Endothelial cell of umbilical vein (primary cell): Measurements from ENCODE around the gene ZBTB20. TPM values are rescaled to one million over a fixed set of nuclear protein-coding genes. Genes with fewer than 3 reads are reported as not detected.

Experiments used
- BruUV-seq: library from RNA; stranded (reverse); fragments of 400-500 nt; replicated peaks from 2 replicates; lab custom pipeline; 2021; lab: Mats Ljungman, UMichigan
- CTCF ChIA-PET: fragments of 300-600, 350-600 bp; sonication (Branson Sonifier 250); formaldehyde crosslinking; loops from one replicate; lab custom pipeline; 2021; ENCODE audit warnings: antibody characterized with exemption, inconsistent platforms; lab: Charles Lee
- POLR2A ChIA-PET: fragments of 300-600, 350-600 bp; sonication (Branson Sonifier 250); formaldehyde crosslinking; loops from one replicate; lab custom pipeline; 2021; ENCODE audit warnings: antibody characterized with exemption, inconsistent platforms; lab: Charles Lee
- DNase-seq: peaks from one replicate; pipeline ENCODE4 v3.0.0-alpha.2; 2011; ENCODE audit warnings: low read depth, low spot score
- FAIRE-seq: peaks from 2 replicates; lab custom pipeline; 2011; peaks lifted over from hg19 to GRCh38; lab: Jason Lieb, UNC
- H2AFZ ChIP-seq: 2 replicates; pipeline ENCODE4 v1.6.0; 2012; ENCODE audit warnings: low read depth, low read length, control low read depth, inconsistent platforms
- H3K27ac ChIP-seq: 2 replicates; pipeline ENCODE4 v1.5.1; 2011; ENCODE audit warnings: low read depth, mild to moderate bottlenecking, control low read depth, low read length, moderate library complexity; ENCODE audit not compliant: insufficient read depth
- H3K27me3 ChIP-seq, 2 experiments: 2 replicates each; pipeline versions ENCODE4 v1.6.0 to v1.6.1; 2011; ENCODE audit warnings: low read length in 2 of 2, mixed read lengths in 1 of 2; ENCODE audit not compliant: control insufficient read depth in 2 of 2, insufficient read depth in 2 of 2
- H3K36me3 ChIP-seq, 2 experiments: 2 replicates in 1 of 2; 3 replicates in 1 of 2; pipeline ENCODE4 v1.5.1; 2011; ENCODE audit warnings: low read length in 2 of 2, mild to moderate bottlenecking in 1 of 2, moderate library complexity in 1 of 2; ENCODE audit not compliant: control insufficient read depth in 2 of 2, insufficient read depth in 2 of 2; ENCODE audit errors: extremely low read depth in 1 of 2
- H3K4me1 ChIP-seq: 3 replicates; pipeline ENCODE4 v1.5.1; 2011; ENCODE audit warnings: mild to moderate bottlenecking, low read length; ENCODE audit not compliant: control insufficient read depth, insufficient read depth; ENCODE audit errors: extremely low read depth
- H3K4me2 ChIP-seq: 2 replicates; pipeline ENCODE4 v1.6.1; 2011; ENCODE audit warnings: low read length, control low read depth, mixed read lengths; ENCODE audit not compliant: insufficient read depth
- H3K4me3 ChIP-seq, 3 experiments: fragments of 200-600 bp in 1 of 3; sonication (generic), shearing (Covaris generic) in 1 of 3; replicated peaks in 1 of 3; 2 replicates each; pipeline ENCODE4 v1.5.1; 2011 to 2016; ENCODE audit warnings: control low read depth in 3 of 3, low read length in 3 of 3, mild to moderate bottlenecking in 2 of 3, inconsistent platforms in 1 of 3, low read depth in 1 of 3, moderate library complexity in 1 of 3; ENCODE audit not compliant: insufficient read depth in 1 of 3
- H3K79me2 ChIP-seq: 2 replicates; pipeline ENCODE4 v1.6.0; 2012; ENCODE audit warnings: low read length, inconsistent platforms; ENCODE audit not compliant: control insufficient read depth, insufficient read depth
- H3K9ac ChIP-seq: replicated peaks from 2 replicates; pipeline ENCODE3; 2011; ENCODE audit warnings: low read length, control low read depth; ENCODE audit not compliant: insufficient read depth; ENCODE audit errors: extremely low read depth
- H3K9me1 ChIP-seq: replicated peaks from 3 replicates; pipeline ENCODE4 v1.6.0; 2011; ENCODE audit warnings: mild to moderate bottlenecking, low read length; ENCODE audit not compliant: control insufficient read depth, insufficient read depth; ENCODE audit errors: extremely low read depth
- H3K9me3 ChIP-seq: replicated peaks from 2 replicates; pipeline ENCODE4 v1.5.1; 2012; ENCODE audit warnings: low read length, inconsistent platforms; ENCODE audit not compliant: control insufficient read depth, insufficient read depth
- H4K20me1 ChIP-seq: replicated peaks from 2 replicates; pipeline ENCODE3; 2011; ENCODE audit warnings: mild to moderate bottlenecking, low read length; ENCODE audit not compliant: control insufficient read depth, insufficient read depth; ENCODE audit errors: extremely low read depth
- EZH2 ChIP-seq: IDR thresholded peaks from 2 replicates; pipeline ENCODE4 v1.6.1; 2012; ENCODE audit warnings: borderline replicate concordance, low read depth, mild to moderate bottlenecking, moderate library complexity, low read length, inconsistent platforms; ENCODE audit not compliant: severe bottlenecking
- FOS ChIP-seq: IDR thresholded peaks from 2 replicates; pipeline ENCODE4 v1.6.1; 2011; ENCODE audit warnings: mild to moderate bottlenecking, low read length, moderate library complexity, borderline replicate concordance; ENCODE audit not compliant: insufficient read depth
- GATA2 ChIP-seq: IDR thresholded peaks from 2 replicates; pipeline ENCODE4 v1.7.0; 2011; ENCODE audit warnings: low read depth, mild to moderate bottlenecking, moderate library complexity, mixed read lengths, low read length; ENCODE audit not compliant: insufficient read length, insufficient read depth
- JUN ChIP-seq: IDR thresholded peaks from 2 replicates; pipeline ENCODE4 v1.6.1; 2011; ENCODE audit warnings: borderline replicate concordance, low read depth; ENCODE audit not compliant: insufficient read length, insufficient read depth
- MYC ChIP-seq: IDR thresholded peaks from one replicate; pipeline ENCODE4 v1.6.1; 2011; ENCODE audit warnings: mild to moderate bottlenecking, low read depth, low read length
- POLR2A ChIP-seq: IDR thresholded peaks from 2 replicates; pipeline ENCODE4 v1.6.1; 2012; ENCODE audit warnings: low read depth, mild to moderate bottlenecking, control low read depth, low read length
- POLR2AphosphoS5 ChIP-seq: IDR thresholded peaks from 2 replicates; pipeline ENCODE4 v1.6.1; 2012; ENCODE audit warnings: low read depth, mild to moderate bottlenecking, control low read depth, low read length, moderate library complexity; ENCODE audit not compliant: insufficient read depth
- dilution Hi-C: fragments of 300-500 bp; cut with MboI; formaldehyde crosslinking; loops from one replicate; pipeline ENCODE4 v1.15.0; 2019; ENCODE audit warnings: low sequenced_read_pairs; ENCODE audit not compliant: extremely low pct_ligation_motif_present
- intact Hi-C: fragments of 100-400 bp; cut with micrococcal nuclease; formaldehyde crosslinking; loops from one replicate; pipeline ENCODE4 v1.10.0; 2022
- polyA plus RNA-seq, 4 experiments: library from polyadenylated mRNA; depleted of rRNA in 3 of 4; stranded (reverse) in 3 of 4; unstranded in 1 of 4; fragments of >200 nt; gene quantifications; 2 replicates each; pipeline versions ENCODE4 v1.2.1 to v1.2.3, GENCODE V29; 2011 to 2012; ENCODE audit warnings: missing spikeins in 1 of 4
- total RNA-seq: library from RNA; stranded (reverse); gene quantifications from 2 replicates; pipeline ENCODE4 v1.2.3, GENCODE V29; 2021
- TF ChIP-seq, protein P1 (sequence below): IDR thresholded peaks from 2 replicates; pipeline ENCODE4 v1.6.1; 2011; ENCODE audit not compliant: insufficient read depth, insufficient read length
- TF ChIP-seq, protein P2 (sequence below), 2 donors: IDR thresholded peaks; 1 replicate in 1 of 2; 2 replicates in 1 of 2; pipeline ENCODE4 v1.5.1; 2011; ENCODE audit warnings: low read length in 2 of 2, mild to moderate bottlenecking in 2 of 2, moderate library complexity in 2 of 2, control low read depth in 1 of 2, inconsistent platforms in 1 of 2, low read depth in 1 of 2; ENCODE audit not compliant: insufficient read depth in 1 of 2; ENCODE audit errors: extremely low read depth in 1 of 2

ZBTB20 gene
- total and polyA plus RNA-seq, 2 donors (not counting 3 experiments of a cell fraction or from before 2014, with no cell fraction given) = 2.1 to 20.5 TPM

DNA sequence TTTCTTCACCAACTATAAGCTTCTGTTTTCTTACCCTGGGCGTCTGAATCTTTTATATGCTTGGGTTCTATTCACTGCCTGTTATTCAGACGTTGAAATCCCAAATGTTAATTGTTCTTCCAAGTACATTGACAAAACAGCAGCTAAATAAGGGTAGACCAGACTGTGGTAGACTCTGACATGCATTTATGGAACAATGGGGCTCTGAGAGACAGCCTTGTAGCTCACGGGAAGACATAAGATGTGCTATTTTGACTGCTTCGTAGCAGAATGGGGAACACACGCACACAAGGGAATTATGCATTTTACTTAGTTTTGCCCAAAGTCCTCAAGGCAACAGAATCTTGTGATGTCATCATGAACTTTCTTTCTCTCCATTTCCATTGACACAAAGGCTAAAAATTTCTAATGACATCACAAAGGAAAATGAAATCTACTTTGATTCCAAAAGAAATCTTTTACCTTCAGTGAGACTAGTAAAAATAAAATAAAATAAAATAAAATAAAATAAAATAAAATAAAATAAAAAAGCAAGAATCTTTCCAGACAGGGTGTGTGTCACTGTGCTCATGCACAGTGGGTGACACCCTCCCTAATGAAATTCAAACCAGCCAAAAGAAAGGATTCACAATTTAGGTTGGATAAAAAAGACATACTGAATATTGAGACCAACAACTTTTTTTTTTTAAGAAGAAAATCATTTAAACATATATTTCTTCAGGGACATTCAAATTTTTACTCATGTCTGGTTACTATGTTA lies 346.6 kb downstream of the ZBTB20 start:
- no peaks in the 10 kb centered on the region for H3K9me3 ChIP-seq
- H3K27me3 ChIP-seq = no peaks in the 10 kb centered on the region
- intact Hi-C loops (no loop called here), dilution Hi-C loops (no loop called here)
- no peak overlapping the region for H3K4me3 ChIP-seq
- CTCF ChIA-PET = interaction anchor here (1.7 kb wide), 1 partner anchor 416 kb away, joined by 4 read pairs; no protein-coding TSS in a partner anchor
- FAIRE-seq (no peak), DNase-seq (no peak)
- no peaks in the 10 kb centered on the region for H3K9me1 ChIP-seq
- H3K27ac ChIP-seq = no peak overlapping the region
- POLR2A ChIA-PET = interaction anchor here (0.7 kb wide), 1 partner anchor 15 kb away, joined by 3 read pairs; no protein-coding TSS in a partner anchor
- H3K4me2 ChIP-seq = no peak overlapping the region
- no peak for TF ChIP-seq MYC
- no peak for TF ChIP-seq FOS
- no peak for TF ChIP-seq POLR2AphosphoS5
- TF ChIP-seq, protein P1, sequence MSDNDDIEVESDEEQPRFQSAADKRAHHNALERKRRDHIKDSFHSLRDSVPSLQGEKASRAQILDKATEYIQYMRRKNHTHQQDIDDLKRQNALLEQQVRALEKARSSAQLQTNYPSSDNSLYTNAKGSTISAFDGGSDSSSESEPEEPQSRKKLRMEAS = no peak
- TF ChIP-seq EZH2 = no peak
- TF ChIP-seq, protein P2, sequence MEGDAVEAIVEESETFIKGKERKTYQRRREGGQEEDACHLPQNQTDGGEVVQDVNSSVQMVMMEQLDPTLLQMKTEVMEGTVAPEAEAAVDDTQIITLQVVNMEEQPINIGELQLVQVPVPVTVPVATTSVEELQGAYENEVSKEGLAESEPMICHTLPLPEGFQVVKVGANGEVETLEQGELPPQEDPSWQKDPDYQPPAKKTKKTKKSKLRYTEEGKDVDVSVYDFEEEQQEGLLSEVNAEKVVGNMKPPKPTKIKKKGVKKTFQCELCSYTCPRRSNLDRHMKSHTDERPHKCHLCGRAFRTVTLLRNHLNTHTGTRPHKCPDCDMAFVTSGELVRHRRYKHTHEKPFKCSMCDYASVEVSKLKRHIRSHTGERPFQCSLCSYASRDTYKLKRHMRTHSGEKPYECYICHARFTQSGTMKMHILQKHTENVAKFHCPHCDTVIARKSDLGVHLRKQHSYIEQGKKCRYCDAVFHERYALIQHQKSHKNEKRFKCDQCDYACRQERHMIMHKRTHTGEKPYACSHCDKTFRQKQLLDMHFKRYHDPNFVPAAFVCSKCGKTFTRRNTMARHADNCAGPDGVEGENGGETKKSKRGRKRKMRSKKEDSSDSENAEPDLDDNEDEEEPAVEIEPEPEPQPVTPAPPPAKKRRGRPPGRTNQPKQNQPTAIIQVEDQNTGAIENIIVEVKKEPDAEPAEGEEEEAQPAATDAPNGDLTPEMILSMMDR (IDR thresholded peaks at IDR 0.05; ENCODE audit: extremely low read depth in 1 of 2, insufficient read depth in 1 of 2, low read depth in 1 of 2, low read length in 2 of 2) = no peak
- TF ChIP-seq JUN = no peak
- TF ChIP-seq POLR2A = no peak
- TF ChIP-seq GATA2 = no peak
- H3K79me2 ChIP-seq = no peaks in the 10 kb centered on the region
- no peak overlapping the region for H3K9ac ChIP-seq
- no peaks in the 10 kb centered on the region for H4K20me1 ChIP-seq
- H3K36me3 ChIP-seq = no peaks in the 10 kb centered on the region
- H2AFZ ChIP-seq = no peak overlapping the region
- no peaks in the 10 kb centered on the region for H3K4me1 ChIP-seq
- no TSS peak for BruUV-seq
